ENCODE results near the gene ARL14EP.

The ARL14EP gene

GRCh38 chr11:30328681-30329080, 5.8 kb downstream of the ARL14EP start:
- peak; percentile 49 for DNase-seq

DNA sequence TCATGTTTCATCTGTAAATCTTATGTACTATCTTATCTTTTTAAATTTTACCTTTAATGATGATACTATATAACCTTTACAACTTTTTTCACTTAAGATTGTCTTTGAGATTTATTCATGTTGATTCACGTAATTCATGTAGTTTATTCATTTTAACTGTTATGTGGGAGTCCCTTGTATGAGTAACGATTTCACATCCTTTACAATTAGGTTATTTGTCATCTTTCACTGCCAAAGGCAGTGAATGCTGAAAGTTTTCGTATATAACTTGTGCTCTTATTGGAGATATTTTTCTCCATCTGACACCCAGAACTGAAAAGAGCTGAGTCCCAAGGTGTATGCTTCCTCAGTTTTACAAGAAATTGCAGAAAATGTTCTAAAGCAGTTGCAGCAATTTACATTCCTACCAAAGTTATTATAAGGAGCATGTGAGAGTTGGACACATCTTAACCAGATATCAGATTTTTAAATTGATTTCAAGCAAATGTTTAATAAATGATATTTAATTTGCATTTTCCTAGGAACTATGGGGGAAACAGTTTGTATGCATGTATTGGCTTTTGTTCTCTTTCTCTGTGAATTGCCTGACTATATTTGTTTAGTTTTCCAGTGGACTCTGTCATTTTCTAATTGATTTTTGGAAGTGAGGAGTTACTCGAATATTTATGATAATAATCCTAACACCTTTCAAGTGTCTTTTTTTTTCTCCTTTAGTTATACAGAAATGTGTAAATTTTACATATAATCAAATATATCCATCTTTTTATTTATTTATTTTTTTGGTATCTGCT, 6.4 kb downstream of the ARL14EP start:
- DNase-seq = no peak

GRCh38 chr11:30333405-30333804, 10.5 kb downstream of the ARL14EP start:
- DNase-seq = no peak

- no peak for DNase-seq
Observed at GRCh38 chr11:30342736-30343166, 19.8 kb downstream of the ARL14EP start.

- DNase-seq = no peak
Observed at GRCh38 chr11:30344085-30344484, 21.2 kb downstream of the ARL14EP start.

- DNase-seq = no peak
Observed at GRCh38 chr11:30345644-30346043, 22.7 kb downstream of the ARL14EP start.

DNA sequence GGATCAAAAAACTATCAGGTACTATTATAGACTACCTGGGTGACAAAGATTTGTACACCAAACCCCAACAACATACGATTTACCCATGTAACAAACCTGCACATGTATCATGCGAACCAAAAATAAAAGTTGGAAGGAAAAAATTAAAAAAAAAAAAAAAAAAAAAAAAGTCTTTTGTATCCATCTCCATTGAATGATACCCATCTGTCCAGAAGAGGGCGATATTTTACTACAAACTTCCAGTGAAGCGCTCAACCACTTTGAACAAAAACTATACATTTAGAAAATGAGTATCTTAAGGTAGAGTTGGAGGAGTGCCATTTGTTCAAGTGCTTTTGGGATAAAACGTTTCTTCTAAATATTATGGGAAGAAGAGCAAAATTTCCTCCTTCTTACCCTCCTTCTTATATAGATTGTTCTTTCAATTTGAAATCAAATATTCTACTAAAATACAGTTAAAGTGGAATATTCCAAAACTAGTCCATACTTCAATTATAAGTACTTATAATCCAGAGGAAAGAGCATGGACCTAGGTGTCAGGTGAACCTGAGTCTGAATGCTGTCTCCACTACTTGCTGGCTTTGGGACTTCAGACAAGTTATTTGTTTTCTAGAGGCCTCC, 23.3 kb downstream of the ARL14EP start:
- DNase-seq = peak; percentile 64

- DNase-seq = no peak
Observed at GRCh38 chr11:30348035-30348434, 25.1 kb downstream of the ARL14EP start.

DNA sequence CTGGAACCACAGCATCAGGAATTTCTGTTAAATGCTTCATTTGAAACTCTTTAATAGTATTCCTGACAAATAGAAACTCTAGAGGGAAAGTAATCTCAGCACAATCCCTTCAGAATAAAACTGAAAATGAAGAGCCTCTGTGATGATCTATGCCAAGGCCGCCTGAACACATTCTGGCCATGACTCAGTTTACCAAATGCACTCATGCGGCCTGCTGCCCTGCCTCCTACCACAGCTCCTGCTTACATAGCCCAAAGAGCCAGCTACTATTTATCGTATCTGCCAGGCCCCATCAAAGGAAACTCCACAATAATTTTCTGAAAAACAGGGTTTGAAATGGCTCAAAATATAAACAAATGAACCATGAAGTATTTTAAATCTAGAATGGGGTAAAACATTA, 27.0 kb downstream of the ARL14EP start:
- DNase-seq = no peak

- no peak for DNase-seq
Observed at GRCh38 chr11:30350384-30350783, 27.5 kb downstream of the ARL14EP start.

DNA sequence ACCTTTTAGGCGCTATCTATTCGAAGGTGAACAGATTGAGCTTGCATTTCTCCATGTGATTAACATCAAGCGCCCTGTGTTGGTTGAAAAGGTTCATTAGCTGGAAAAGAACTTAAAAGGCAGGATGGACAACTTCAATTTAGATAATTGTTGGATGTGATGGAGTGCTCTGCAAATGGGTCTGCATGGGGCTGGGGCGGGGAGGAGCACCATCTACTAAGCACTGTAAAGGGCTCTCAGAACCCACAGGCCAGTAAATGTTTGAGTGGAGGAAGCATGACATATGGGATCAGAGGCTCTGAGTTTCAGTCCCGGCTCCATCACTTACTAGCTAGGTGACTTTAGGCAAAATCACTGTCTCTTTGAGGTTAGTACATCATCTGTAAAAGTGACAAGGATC, 28.2 kb downstream of the ARL14EP start:
- no peak for DNase-seq

DNA sequence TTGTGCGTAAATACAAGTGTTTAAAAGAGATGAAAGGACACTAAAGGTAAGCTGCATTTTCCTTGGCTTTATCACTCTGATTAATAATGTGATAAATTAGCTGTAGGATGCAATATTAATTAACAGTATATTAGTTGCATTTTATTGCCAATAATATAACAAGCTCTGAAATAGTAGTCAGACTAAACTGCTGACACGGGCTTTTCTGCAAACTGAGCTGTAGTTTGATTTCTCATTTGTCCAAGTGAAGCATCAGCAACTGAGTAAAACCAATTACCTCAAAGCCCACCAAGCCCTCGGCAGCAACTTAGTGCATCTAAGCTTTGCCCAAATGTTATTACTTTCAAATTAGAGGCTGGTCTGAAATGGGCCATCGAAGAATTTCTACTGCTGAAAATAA, 33.5 kb downstream of the ARL14EP start:
- DNase-seq = no peak

GRCh38 chr11:30357872-30358271, 35.0 kb downstream of the ARL14EP start:
- DNase-seq = no peak

GRCh38 chr11:30358536-30358935, 35.6 kb downstream of the ARL14EP start:
- DNase-seq = no peak

DNA sequence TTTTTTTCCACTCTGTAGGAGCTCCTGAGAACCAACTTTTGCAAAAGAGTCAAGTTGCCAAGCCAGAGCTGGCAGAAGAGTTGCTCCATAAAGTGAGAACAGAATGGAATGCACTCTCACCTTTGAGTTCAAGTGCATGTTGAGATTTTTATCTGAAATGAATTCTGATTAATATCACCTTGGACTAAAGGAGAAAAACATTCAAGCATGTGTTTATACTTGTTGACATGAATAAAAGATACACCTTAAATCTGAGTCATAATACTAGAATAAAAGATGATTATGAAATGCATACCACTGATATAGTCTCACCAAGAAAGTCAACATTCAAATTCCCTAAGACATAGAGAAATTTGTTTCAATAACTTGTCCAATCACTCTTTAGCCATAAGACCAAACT, 37.8 kb downstream of the ARL14EP start:
- no peak for DNase-seq

DNA sequence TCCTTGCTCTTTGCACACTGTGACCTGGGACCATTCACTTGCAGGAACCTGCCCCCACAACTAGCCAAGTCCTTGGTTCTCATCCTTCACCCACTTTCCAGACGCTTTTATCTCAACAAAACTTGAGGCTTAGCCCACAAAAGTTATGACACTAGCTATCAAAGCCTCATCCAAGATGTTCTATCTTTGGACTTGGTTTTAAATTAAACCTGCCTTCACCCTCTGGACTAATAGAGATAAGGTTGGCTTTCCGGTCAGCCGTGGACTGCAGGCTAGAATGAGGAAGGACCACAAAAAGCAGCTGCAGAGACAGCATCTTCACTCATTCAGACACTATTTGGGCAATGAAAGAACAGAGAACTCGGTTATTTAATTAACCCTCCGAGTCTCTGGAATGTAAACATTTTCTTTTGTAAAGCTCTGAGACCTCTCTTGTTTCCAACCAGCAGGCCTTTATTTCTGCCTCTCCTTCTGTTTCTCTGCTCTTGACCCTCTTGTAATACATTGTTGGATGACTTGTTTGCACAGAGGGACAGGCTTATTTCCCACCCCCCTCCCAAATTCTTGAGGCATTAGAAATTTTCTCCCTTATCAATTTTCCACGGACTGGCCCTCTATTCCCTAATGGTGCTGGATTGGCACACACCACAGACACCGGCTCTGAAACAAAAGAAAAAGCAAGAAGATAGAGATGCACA, 41.4 kb downstream of the ARL14EP start:
- DNase-seq = no peak

GRCh38 chr11:30364837-30365482, 42.1 kb downstream of the ARL14EP start:
- no peak for DNase-seq

GRCh38 chr11:30365793-30366517, 43.1 kb downstream of the ARL14EP start:
- no peak for DNase-seq

GRCh38 chr11:30368394-30368793, 45.5 kb downstream of the ARL14EP start:
- DNase-seq = no peak

DNA sequence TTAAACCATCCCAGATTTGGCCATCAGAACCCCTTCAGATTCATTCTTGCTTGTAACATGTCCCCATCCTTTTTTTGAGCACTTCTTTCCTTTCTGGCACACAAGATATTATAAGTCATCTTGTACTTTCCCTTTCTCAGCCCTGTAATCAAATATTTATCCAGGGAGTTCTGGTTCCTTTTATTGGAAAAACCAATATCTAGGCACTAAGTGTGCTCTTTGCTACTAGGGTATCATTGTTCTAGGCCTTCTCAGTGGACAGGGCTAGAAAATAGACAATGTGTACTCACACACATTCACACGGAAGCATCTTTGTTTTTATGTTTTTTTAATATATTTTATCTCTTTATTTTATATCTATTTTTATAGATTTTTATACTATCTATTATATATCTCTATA, 47.3 kb downstream of the ARL14EP start:
- no peak for DNase-seq

DNA sequence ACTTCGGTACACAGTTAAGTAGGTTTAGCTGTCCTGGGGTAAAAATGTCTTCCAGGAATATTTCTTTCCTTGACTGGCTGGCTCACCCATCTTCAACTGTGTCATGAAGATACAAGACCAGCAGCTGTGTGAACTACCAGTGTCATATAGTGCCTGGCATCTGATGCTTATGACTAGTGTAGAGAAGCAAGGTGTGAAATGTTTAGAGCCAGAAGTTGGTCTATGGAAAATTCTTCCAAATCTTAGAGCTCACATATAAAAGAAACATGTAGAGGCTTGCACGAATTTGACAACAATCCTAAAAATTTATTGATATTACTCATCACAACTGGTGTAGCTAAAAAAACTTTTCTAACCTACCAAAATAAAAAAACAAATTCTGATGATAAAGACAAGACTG, 54.4 kb downstream of the ARL14EP start:
- DNase-seq = no peak

- DNase-seq = no peak
Observed at GRCh38 chr11:30380846-30381245, 57.9 kb downstream of the ARL14EP start.

- no peak for DNase-seq
Observed at GRCh38 chr11:30381879-30382278, 59.0 kb downstream of the ARL14EP start.

All from fibroblast of skin of right biceps (primary cell).